Stimulated activated CD8-positive, alpha-beta memory T cell treated with anti-CD3 and anti-CD28 coated beads, Interleukin-2, amount 100 ng/mL, for 48 hours (primary cell): ENCODE measurements around the gene CA5B.
A peak's percentile ranks its signal among the peaks of the same experiment; 100 is the strongest.
"Not testable (repeated sequence)": the region's sequence is repeated elsewhere in the genome, so short reads cannot be mapped to it uniquely, and the experiment has no call there.

ENCODE experiments used
- DNase-seq, 2 donors: peaks; one replicate each; pipeline ENCODE4 v3.0.0-alpha.2; 2020; ENCODE audit warnings: low read depth in 2 of 2

CA5B gene

DNA sequence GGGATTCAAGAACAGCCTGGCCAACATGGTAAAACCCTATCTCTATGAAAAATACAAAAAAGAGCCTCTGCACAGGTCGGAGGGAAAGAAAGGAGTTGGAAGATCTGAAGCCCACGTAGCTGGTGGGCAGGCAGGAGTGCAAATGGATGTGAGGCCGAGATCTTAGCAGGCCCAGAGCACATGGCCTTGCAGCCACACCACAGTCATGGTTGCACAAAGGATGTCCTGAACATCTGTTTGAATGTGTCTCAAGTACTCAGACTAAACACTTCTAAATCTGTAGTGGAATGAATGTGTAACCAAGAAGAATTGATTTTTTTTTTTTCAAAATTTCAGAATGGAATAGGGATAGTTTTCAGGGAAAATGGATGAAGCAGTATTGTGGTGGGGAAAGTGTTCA lies 10.8 kb downstream of the CA5B start:
- no peak for DNase-seq

DNA sequence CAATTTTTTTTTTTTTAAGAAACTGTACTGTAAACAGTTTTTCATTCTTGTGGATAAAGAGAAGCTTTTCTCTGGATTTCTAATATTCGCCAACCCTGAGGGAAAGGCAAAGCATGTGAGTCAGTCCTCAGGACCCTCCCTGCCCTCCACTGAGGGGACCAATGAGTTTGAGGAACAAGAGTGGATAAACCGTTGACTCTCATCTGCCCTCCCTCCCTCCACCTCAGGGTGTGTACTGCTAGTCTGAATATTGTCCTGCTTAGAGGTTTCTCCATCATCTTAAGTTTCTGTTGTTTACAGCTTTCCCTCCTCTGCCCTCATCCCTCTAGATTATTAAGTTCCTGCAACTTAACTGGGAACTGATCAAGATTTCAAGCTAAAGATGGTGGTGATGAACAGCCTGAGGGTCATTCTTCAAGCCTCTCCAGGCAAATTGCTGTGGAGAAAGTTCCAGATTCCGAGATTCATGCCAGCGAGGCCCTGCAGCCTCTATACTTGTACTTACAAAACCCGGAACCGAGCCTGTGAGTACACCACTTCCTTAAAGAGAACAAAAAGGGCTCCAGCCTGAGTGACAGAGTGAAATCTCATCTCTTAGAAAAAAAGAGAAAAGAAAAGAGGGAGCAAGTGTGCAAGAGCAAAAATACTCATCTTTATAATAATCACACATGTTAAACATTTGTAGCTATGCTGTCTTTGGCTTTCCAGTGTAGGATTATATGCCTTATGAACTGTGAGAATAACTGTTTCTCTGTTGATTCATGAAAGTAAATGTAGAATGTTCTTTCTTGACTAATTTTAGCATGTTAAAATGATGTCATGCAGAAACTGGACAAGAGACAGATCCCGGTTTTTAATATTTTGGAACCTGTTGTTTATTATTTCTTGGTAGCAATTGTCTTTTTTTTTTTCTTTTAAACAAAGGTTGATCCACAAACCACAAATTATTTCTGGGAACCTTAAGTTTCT lies 11.9 kb downstream of the CA5B start:
- no peak for DNase-seq

DNA sequence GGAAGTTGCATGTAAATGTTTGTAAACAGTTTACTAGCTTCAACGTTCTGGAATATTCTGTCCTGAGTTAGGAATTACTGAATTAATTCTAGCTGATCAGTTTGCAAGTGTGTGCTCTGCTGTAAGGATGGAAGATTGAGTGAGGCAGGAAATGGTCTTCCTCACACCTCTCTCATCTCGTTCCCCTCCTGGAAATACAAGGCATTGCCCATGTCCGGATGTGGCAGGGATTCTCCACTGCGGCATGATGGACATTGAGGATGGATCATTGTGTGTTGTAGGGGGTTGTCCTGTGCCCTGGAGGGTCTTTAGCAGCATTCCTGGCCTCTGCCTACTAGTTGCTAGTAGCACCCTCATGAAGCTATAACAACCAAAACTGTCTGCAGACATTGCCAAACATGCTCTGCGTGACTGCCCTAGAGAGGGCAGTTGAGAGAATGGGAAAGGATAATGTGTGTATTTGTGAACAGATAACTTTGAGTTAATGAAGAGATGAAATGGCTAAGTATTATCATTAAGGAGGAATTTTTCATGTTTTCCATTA lies 12.6 kb downstream of the CA5B start:
- DNase-seq = no peak

DNA sequence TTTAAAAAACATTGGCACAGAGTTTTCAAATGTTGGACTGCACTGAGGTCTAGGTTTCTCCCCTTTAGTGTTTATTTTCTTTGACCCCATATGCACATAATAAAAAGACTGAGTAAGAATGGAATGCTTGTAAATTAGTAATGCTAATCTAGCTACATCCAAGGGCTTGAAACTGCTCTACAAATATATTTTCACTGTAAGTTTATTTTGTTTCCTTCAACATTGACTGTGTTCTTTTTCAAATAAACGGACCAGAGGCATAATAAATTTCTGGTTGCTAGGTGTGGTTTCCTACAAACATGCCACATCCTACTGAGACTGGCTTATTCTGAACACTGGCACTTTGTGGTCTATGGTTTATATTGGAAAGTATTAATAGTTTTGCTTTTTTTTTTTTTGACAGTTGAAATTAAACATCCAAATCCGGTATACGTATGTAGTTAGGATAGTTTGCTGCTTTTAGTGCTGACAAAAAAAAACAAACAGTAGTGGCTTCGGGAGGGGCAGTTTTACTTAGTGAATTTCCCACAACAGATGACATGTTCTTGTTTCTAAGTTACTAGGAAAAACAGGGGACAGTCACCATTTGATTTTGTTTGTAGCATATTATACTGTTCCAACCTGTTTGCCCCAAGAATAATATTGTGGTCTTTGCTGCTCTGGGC lies 13.2 kb downstream of the CA5B start:
- DNase-seq = no peak

GRCh38 chrX:15755091-15755490 lies 17.0 kb downstream of the CA5B start:
- DNase-seq = no peak

DNA sequence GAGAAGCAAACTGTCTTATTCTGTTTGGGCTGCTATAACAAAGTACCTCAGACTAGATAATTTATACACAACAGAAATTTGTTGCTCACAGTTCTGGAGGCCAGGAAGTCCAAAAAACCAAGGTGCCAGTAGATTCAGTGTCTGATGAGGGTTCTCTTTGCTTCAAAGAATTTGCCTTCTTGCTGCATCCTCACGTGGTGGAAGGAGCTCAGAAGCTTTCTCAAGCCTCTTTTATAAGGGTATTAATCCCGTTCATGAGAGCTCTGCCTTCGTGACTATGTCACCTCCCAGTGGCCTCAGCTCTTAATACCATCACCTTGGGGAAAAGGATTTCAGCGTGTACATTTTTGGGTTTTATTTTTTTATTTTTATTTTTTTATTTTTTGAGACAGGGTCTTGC lies 20.1 kb downstream of the CA5B start:
- no peak for DNase-seq

DNA sequence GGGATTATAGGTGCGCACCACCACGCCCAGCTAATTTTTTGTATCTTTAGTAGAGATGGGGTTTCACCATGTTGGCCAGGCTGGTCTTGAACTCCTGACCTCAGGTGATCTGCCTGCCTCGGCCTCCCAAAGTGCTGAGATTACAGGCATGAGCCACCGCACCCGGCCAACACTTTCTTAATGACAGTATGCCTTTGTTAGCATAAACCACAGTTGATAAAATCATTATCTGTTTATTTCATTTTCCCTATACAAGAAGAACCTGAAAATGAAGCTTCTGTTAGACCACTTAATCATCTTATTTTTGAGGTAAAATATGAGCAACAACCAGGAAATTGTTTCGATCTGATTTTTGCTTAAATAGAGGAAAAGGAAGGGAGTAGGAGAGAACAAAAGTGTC lies 21.8 kb downstream of the CA5B start:
- not testable (repeated sequence) for DNase-seq

GRCh38 chrX:15761564-15762191 lies 23.6 kb downstream of the CA5B start:
- DNase-seq = no peak

- DNase-seq = no peak
Observed at GRCh38 chrX:15769300-15769954, 31.4 kb downstream of the CA5B start.

DNA sequence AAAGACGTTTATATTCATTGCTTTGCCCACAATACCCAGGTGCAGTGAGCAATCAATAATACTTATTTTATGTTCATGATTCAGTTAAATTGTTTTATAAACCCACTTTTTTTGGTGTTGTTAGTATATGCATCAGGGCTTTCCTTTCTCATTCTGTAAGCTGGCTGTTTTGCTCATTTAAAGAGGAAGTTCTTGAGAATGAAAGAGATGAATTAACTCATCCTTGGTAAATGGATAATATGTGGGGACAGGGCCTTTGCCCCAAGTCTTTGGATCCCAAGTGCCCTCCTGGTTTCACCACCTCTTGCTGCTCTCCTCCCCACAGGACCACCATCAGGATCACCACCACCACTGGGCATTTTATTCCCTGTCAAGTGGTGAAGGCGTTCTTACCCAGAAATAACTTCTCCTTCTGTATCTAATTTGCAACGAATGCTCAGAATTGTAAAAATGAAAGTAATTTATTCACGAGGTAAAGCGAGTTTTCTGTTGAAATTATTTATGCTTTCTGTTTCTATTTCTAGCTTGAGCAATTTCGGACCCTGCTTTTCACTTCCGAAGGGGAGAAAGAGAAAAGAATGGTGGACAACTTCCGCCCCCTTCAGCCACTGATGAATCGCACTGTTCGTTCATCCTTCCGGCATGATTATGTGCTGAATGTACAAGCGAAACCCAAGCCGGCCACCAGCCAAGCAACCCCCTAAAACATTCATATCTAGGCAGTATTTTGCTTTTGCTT lies 44.1 kb downstream of the CA5B start:
- DNase-seq = no peak

DNA sequence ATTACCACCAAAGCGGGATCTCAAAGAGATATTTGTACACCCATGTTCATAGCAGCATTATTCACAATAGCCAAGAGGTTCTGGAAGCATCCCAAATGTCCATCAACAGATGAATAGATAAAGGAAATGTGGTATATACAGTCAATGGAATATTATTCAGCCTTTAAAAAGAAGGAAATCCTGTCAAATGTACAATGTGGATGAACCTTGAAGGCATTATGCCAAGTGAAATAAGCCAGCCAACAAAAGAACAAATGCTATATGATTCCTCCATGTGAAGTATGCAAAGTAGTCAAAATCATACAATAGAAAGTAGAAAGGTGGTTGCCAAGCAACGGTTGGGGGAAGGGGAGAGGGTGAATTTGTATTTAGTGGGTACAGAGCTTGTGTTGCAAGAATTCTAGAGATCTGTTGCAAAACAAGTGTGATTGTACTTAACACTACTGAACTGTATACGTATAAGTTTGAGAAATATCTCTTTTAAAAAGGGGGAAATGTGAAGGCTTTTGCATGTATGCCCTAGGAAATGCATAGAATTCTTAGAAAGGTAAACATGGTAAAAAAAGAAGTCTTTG lies 47.2 kb downstream of the CA5B start:
- DNase-seq = no peak

DNA sequence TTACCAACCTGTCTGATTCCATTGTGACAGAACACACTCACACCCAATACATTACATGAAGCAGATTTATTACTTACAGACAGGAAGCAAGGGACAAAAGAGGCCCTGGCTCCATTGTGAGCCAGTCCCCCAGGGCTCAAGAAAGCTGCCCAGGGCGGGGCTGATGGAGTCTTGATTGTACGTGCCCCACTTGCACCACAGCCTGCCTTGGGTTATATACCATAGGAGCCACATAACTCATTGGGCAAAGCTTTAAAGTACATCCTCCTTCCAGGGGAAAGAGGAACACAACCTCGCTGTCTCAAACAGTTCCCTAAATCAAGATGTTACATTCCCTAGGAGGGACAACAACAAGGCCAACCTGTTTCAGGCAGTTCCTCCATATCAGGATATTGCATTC lies 48.8 kb downstream of the CA5B start:
- DNase-seq = no peak

- DNase-seq = peak; percentile 74 to 92
Observed at GRCh38 chrX:15789979-15790768, 52.1 kb downstream of the CA5B start, which contains the start of gene ZRSR2. Gene ZRSR2 (plus strand): TSS chrX:15790484. CDS start chrX:15790496, 12 bp downstream.

GRCh38 chrX:15790769-15791290 lies 52.8 kb downstream of the CA5B start:
- DNase-seq = no peak

GRCh38 chrX:15797707-15798106 lies 59.6 kb downstream of the CA5B start:
- no peak for DNase-seq

DNA sequence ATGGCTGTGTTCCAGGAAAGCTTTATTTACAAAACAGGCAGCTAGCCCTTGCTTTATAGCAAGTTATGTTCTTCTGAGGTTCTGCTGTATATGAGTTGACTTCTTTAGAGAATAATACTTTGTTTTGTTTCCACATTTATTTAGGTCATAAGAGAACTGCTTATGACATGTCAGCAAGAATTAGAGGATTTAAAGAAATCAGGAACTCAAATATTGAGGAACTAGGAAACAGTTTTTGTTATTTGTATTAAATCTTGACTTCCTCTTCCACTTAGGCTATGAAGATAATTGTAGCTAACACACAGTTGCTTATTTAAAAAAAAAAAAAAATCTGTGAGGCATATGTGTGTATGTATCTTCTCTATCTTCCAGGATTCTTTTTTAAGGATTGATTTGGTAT lies 66.5 kb downstream of the CA5B start:
- DNase-seq = no peak

GRCh38 chrX:15808254-15808653 lies 70.2 kb downstream of the CA5B start:
- DNase-seq = no peak

GRCh38 chrX:15812192-15812938 lies 74.3 kb downstream of the CA5B start:
- DNase-seq = no peak

- DNase-seq = no peak
Observed at GRCh38 chrX:15813416-15813815, 75.3 kb downstream of the CA5B start.
